NCI-H69 (cell line): ENCODE results near the gene CACNA1H.

ENCODE experiments used
- DNase-seq: peaks from one replicate; lab custom pipeline; 2025; lab: John Stamatoyannopoulos, UW

The CACNA1H gene

GRCh38 chr16:1152651-1153259 lies at the start of gene CACNA1H:
TSS of gene CACNA1H (plus strand) at chr16:1153106. CDS start at chr16:1153738, 632 bp downstream.
- DNase-seq, result peak; percentile 86

DNA sequence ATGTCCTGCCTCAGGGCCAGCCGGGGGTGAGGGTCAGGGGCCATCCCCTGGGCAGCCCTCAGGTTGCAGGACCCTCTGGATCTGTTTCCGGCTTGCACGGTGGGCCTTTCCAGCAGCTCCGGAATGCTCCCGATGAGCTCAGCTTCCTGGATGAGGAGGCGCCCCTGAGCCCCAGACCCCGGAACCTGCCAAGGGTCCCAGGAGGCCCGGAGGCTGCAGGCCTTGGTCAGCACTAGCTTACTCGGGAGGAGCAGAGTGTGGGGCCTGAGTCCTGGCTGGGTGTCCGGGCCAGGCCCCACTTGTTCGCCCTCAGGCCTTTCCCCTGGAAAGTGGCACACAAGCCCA lies 49.3 kb upstream of the CACNA1H start:
- DNase-seq, result no peak

DNA sequence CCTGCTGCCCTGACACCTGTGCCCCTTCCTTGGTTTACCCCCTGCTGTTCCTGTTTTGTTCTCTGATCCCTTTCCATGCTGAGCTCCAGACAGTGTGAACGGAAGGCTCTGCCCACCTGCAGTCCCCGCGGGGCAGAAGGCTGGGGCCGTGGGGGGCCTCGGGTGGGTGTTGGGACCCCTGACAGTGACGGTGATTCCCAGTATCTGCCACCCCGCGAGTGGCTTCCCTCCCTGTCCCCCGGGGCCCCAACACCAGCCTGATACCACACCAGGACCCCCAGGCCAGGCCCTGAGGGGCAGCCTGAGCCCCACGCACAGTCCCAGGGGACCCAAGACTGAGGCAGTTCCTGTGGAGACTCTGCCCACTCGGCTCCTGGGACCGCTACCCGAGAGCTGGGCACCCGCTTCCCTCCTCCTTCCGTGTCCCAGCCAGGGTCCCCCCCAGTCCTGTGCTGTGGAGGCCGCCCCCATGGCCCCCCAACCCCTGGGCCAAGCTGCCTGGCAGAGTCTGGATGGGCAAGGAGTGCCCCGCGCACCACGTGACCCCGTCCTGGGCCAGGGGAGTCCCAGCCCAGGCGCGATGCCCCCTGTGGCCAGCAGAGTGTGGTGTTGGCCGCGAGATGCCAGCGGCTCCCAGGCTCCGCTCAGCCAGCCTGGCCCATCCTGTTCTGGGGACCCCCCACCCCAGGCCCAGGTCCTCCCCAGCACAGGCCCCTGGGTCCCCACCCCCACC lies 46.9 kb upstream of the CACNA1H start:
- DNase-seq, result peak; percentile 83

DNA sequence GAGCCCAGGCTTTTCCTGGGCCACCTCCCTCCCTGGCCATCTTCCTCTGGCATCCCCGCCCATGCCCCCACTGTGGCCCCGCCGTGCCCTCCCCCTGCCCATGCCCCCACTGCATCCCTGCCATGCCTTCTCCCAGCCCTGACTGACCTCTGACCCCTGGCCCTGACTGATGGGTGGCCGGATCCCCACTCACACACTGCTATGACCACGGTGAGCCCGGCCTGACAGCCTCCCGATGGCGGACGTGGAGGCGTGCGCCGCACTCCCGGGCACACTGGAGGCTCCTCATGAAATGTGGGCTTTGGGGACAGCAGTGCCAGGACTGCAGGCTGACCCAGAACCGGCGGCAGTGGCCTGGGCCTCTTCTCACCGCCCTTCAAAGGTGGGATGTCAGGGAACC lies 46.2 kb upstream of the CACNA1H start:
- DNase-seq, result peak; percentile 50

- no peak for DNase-seq
Measured at GRCh38 chr16:1107141-1107540, 45.8 kb upstream of the CACNA1H start.

DNA sequence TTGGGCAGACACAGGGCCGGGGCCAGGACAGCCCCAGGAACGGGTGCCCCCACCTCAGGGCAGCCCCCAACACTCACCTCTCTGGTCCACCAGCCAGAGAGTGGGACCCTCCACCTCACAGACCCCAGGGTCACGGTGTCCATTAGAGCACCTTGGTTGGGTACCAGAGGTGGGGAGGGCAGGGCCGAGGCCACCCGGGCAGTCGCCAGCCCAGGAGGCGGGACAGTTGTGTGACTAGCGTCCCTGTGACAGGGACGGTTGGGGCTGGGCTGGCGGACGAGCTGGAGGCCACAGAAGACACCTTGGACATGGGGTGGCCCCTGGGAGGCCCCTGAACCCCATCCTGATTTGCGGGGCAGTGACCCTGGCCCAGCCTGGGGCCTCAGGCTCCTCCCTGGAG lies 45.2 kb upstream of the CACNA1H start:
- DNase-seq, result no peak

- peak; percentile 94 for DNase-seq
Measured at GRCh38 chr16:1108299-1109252, 44.3 kb upstream of the CACNA1H start.

DNA sequence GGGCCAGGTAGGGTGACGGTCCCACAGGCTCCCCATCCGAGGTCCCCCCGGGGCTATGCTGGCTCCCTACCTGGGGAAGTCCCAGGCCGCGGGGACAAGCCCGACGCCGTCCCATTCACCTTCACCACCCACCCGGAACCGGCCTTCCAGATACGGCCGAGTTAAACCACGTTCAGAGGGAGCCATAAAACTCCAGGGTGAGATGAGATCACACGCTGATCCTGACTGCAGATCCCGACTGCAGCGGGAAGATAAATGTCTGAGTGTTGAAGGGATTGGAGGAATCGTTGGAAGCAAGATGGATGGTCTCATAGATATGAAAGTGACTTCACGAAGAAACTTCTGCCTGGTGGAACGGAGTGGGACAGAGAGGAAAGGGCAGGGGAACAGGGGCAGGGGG lies 43.3 kb upstream of the CACNA1H start:
- no peak for DNase-seq

DNA sequence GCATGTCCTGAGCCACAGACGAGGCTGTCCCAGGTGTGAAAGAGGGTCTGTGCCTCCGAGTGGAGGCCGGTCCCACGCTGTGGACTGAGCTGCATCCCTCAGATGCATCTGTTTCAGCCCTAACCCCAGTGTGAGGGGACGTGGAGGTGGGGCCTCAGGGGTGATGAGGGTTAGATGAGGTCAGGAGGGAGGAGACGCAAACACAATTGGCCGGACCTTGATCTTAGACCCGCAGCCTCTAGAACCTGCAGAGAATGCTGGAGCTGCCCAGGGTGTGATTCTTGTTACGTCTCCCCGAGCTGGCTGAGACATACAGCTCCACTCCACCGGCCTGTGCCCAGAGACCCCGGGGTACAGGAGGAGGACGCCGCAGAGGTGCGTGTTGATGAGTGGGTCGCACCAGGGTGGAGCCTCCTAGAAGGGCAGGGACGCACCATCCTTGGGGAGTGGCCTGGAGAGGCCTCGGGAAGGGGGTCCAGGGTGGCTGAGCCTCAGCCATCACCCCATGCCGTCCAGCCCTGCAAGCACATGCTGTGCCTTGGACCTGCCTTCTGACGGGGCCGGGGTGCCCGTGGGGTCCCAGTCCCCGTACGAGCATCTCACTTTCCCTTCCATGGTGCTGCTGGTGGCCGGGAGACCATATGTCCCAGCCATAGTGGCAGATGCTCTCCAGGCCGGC lies 40.3 kb upstream of the CACNA1H start:
- no peak for DNase-seq

- no peak for DNase-seq
Measured at GRCh38 chr16:1113489-1113888, 39.4 kb upstream of the CACNA1H start.

- no peak for DNase-seq
Measured at GRCh38 chr16:1113889-1114526, 38.9 kb upstream of the CACNA1H start.

DNA sequence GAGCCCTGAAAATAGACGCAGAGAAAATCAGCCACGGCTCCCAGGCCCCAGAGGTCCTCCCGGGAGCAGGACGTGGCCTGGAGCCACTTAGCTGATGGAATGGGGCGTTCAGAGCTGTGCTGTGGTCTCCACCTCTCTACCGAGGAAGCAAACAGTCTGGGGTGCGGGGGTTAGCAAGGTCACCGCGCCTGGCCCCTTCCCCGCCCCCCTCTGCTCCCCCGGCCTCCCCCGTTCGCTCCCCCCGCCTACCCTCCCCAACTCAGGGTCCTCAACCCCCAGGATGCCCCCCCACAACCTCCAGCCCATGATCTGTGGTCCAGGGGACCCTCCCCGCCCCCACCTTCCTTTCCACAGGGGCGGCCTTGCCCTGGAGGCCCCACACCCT lies 36.2 kb upstream of the CACNA1H start:
- no peak for DNase-seq

DNA sequence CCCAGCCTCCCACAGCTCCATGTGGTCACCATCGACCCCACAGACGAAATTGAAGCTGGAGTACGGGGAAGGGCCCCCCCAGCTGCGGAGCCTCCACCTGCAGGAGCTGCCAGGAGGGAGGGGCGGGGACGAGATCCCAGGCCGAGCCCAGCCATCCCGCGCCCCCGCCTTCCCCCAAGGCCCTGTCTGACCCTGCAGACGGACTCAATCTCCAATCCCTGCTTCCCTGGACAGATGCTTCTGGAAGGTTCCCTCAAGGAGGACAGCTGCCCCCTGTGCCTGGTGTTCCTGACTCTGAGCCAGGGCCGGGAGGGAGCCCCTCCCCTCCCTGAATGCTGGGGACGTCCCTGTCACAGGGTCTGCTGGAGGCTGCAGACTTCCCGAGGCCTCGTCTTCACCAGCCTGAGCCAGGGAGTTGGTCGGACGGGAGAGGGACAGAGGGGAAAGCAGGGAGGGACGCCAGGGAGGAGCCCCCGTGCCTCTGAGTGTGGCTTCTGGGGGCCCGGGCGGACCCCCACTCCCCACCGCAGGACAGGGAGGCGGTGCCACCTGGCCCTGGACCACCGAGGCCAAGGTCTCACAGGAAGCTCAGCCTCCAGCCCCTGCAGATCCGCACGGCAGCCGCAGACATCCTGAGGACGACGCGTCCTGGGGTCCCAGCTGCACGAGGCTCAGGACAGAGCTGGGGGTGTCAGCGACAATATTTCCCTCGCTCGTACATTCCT lies 35.6 kb upstream of the CACNA1H start:
- no peak for DNase-seq

GRCh38 chr16:1117926-1118325 lies 35.0 kb upstream of the CACNA1H start:
- DNase-seq, result no peak

- no peak for DNase-seq
Measured at GRCh38 chr16:1119129-1119528, 33.8 kb upstream of the CACNA1H start.

DNA sequence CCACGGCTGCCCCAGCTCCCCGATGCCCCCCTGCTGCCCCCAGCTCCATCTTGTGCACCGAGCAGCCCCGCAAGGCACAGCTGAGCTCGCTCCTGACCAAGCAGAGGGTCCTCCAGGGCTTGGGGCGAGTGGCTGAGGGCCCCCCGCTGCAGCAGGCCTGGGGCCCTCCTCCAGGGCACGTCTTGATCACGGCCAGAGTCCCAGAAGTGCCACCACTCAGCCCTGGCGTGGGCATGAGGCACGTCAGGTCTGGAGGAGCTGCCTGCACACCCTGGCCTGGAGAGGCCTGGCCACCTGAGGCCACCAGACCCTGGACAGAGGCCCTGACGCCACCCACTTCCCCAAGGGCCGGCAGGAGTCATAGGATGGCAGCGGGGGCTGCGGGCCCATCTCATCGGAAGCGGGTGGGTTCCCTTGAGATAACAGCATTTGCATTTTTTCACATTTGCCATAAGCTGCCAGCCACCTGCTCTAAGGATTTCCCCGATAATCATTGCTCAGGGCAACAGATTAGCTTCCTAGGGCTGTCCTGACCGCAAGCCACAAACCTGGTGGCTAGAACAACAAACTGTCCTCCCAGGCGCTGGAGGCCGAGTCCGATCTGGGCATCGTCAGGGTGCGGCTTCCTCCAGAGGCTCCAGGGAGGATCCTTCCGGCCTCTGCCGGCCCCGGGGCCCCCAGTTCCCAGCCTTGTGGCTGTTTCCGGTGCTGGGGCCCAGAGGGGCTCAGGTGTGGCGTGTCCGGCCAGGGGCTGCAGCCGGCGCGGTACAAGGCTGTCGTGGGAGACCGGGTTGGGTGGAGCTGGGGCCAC lies 32.9 kb upstream of the CACNA1H start:
- DNase-seq, result no peak

DNA sequence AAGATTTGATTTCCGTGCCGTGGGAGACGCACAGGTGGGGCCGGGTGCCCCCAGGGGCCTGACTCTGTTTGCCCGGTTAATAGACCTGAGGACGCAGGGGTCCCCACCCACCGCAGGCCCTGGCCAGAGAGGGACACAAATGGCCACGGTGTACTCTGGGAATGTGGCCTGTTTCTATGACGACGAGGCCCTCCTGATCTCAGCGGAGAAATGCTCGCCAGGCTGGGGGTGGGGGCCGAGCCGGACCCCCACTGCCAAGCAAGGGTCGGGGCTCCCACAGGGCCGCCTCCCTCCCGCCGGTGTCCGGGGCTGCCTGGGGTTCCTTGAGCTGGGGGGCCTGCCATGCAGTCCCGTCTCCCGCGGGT lies 32.3 kb upstream of the CACNA1H start:
- DNase-seq, result no peak

DNA sequence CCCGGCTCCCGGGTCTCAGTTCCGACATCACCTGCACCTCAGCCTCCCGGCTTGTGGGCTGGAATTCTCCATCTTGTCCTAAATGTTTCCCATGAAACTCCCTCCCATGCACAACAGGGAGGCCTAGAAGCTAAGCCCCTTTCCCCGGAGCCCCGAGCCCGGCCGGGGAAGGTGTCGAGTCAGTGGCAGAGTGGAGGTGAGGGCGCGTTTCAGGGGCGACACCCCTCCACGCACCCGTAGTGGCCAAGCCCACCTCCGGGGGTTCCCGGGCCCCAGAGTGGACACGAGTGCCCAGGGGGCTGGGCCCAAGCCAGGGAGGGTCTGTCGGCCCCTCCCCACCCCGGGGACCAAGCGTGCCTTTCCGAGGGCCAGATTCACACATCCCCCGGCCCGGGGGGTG lies 31.9 kb upstream of the CACNA1H start:
- no peak for DNase-seq

DNA sequence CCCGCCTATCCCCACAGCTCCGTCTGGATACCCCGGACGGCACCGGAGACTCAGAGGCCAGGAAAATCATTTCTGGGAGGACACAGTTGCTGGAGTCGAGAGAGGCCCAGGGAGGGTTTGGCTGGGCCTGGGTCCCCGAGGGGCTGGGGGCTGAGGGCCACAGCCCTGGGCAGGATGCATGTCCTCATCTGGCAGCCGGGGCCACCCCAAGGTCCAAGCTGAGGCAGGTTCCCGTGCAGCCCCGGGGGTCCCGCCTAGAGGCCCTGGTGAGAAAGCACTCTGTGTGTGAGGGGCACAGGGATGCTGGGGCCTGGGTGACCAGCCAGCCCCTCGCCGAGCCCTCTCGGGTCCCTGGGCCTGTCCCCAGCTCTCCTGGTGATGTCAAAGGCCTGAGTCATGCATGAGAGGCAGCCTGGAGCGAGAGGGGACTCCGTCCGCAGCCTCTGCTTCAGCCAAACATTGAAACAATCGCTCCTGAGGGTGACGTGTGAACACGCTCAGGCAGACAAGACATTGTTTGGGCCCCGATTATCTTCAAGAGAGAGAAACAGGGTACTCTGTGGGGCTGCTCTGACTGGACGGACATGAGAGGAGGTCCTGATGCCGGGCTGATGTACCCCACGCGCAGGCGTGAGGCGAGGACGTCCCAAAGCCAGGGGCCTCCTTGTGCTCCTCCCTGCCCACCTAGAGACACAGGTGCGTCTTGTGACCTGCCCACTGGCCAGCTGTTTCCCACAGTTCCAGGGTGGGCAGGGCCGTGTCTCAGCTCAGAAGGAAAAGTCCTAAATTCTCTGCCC lies 31.1 kb upstream of the CACNA1H start:
- DNase-seq, result no peak

- no peak for DNase-seq
Measured at GRCh38 chr16:1122398-1122765, 30.5 kb upstream of the CACNA1H start.
